DMS114 treated with DMSO at 0.1 percent for 48 hours (cell line): ENCODE results near the gene TOP3A.
A peak's percentile ranks its signal among the peaks of the same experiment; 100 is the strongest.
"Not testable (repeated sequence)": the region's sequence is repeated elsewhere in the genome, so short reads cannot be mapped to it uniquely, and the experiment has no call there.

ENCODE experiments used
- DNase-seq: peaks from one replicate; lab custom pipeline; 2025; ENCODE audit not compliant: unreplicated experiment; lab: John Stamatoyannopoulos, UW

Gene TOP3A

DNA sequence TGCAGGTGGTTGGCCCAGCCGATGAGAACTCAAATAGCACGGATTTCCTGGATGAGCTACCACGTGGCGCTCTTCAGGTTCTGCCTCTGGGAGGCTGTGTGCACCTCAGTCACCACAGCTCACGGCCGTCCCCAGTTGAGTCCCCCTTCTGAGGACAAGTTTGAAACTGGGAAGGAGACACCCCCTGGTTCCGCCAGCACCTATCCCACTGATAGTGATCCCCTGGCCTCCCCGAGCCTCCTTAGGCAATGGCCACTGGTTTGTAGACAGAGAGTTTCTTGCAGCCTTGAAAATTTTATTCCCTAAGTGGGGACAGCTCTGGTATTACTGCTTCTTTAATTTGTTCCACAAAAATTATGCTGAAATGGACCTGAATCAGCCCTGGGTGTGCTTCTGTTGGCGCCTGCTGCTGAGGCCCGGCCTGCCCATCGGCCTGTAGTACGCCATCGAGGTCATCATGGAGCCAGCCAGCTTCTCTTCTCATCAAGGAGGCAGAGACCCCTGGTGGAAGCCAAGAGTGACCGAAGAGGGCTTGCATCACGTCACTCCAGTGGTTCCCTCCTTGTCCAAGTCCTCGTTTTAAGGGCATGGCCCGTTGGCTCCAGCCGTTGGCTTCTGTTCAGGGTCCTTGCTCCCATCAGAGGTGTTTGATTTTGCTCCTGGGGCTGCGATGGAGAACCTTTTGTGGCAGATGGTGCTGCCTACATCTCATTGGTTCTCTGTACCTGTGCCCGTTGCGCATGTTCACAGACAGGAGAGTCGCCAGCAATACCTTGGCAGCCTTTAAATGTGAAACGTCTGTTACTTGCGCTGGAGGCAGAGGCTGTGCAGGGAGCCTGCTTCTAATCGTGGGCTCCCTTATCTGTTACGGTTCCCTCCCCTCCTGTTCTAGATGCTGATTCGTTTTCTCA lies 9.6 kb upstream of the TOP3A start:
- no peak for DNase-seq

- no peak for DNase-seq
Measured at GRCh38 chr17:18323507-18324139, 8.8 kb upstream of the TOP3A start.

DNA sequence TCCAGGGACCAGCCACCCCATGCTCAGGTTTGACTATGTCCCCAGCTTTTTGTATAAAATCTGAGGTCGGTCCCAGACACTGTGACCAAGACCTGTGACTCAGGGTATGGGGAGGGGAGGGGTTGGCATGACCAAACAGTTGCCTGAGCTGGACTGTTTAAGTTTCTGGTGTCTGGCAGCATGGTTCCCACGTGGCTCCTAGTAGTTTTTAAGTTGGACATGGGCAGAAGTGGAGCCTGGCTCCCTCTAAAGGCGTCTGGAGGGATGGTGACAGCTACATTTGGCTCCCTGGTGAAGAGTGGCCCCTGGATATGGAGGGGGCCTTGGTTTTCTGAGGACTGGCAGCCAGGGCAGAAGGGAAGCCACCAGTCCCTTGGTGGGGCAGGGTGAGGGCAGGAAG lies 8.2 kb upstream of the TOP3A start:
- no peak for DNase-seq

- DNase-seq: no peak
Measured at GRCh38 chr17:18322522-18322921, 7.7 kb upstream of the TOP3A start.

- no peak for DNase-seq
Measured at GRCh38 chr17:18321309-18321708, 6.5 kb upstream of the TOP3A start.

DNA sequence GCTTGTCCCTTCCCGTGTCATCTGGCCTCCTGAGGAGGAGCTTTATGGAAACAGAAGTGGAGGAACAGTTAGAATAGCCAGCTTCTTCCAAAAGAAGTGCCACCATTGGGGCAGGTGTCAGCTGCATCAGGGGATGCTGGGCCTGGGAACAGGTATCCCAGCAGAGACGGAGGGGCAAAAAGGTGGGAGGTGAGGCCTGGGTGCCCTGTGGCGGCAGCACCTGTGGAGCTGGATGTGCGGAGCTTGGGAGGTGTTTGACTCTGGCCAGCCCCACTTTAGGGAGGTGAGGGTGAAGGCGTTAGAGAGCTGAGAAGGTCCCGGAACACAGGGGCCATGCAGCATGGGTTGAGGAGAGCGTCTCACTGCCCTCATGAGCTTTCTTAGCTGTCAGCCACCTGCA lies 5.5 kb upstream of the TOP3A start:
- no peak for DNase-seq

- peak; percentile 14 for DNase-seq
Measured at GRCh38 chr17:18319604-18320256, 4.9 kb upstream of the TOP3A start.

DNA sequence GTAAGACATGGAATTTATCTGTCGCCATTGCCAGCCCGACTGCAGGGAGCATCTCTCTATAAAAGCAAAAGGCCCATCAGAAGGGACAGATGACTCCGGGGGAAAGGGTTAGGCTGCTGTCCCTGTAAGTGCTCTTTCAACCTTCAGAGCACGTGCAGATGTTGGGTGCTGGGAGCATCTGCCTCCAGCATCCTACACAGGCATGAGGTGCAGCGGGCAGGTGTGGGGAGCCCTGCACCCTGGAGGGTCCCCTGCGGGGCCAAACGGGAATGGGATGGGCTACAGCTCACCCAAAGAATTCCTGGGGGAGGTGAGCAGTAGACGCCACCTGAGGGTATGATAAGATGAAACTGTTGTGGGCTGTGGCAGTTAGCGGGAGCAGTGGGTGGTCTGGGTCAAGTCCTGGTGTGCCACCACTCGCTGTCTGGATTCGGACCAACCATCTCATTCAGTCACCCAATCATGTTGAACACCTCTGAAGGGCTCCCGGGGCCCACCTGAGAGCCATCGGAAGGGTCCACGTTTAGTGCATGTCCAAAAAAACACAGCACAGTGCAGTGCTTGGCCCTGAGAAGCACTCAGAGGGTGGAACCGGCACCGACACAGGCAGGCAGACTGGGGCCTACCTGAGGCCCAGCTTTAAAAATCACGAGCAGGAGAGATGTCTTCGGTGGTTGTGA lies 4.1 kb upstream of the TOP3A start:
- no peak for DNase-seq

DNA sequence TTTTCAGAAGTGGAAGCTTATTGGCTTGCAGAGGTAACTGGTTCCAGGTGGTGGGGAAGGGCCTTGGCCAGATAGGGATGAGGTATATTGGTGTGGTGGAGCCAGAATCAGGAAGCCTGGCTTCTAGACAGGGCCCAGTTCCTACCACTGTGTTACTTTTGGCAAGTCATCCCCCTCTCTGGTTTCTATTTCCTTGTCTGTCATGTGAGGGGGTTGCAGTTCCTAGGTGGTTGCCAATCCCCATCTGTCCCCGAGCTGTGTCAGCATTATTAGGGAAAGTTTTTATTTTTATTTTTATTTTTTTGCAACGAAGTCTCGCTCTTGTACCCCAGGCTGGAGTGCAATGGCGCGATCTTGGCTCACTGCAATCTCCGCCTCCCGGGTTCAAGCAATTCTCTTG lies 3.3 kb upstream of the TOP3A start:
- no peak for DNase-seq

GRCh38 chr17:18315961-18316360 lies 1.2 kb upstream of the TOP3A start:
- no peak for DNase-seq

GRCh38 chr17:18315562-18315922 lies 748 bp upstream of the TOP3A start:
- no peak for DNase-seq

GRCh38 chr17:18314059-18314730 lies 599 bp downstream of the TOP3A start:
- DNase-seq: no peak

GRCh38 chr17:18309202-18309601 lies 5.6 kb downstream of the TOP3A start:
- DNase-seq: no peak

DNA sequence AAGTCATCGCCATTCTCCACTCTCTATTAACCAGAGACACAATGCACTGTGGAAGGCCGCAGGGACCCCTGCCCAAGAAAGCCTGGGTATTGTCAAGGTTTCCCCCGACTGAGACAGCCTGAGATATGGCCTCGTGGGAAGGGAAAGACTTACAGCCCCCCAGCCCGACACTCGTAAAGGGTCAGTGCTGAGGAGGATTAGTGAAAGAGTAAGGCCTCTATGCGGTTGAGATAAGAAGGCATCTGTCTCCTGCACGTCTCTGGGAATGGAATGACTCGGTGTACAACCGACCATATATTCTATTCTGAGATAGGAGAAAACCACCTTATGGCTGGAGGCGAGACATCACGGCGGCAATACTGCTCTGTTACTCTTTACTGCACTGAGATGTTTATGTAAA lies 11.6 kb downstream of the TOP3A start:
- not testable (repeated sequence) for DNase-seq

DNA sequence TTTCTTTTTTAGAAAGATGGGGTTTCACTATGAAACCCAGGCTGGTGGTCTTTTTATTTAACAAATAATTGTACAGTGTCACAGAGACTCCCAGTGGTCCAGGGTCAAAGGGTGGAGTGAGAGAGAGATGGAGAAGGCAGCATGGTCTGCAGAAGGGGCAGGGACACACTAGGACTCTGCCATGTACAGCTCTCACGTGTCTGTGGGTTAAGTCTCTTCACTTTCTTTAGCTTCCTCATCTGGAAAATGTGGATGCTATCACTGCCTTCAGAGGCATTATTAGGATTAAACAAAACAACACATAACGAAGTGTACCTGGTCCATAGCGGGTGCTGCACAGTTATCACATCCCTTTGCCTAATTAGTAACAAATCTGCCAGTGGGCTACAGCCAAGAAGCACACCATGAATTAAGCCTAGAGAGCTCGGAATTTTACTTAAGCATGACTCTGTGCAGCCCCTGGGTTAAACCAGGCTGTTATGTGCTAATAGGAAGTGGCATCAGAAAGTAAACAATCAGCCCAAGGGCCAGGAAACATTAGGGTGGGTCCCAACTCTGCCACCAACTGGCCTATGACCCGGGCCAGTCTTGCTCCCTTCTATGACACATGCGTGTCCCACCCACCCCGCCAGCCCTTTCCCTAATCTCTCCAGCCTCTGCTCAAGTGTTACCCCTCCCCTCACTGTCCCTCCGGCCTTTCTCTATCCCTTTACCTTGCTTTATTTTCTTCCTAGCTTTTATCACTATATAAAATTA lies 13.9 kb downstream of the TOP3A start:
- no peak for DNase-seq

GRCh38 chr17:18298061-18298460 lies 16.7 kb downstream of the TOP3A start:
- not testable (repeated sequence) for DNase-seq

DNA sequence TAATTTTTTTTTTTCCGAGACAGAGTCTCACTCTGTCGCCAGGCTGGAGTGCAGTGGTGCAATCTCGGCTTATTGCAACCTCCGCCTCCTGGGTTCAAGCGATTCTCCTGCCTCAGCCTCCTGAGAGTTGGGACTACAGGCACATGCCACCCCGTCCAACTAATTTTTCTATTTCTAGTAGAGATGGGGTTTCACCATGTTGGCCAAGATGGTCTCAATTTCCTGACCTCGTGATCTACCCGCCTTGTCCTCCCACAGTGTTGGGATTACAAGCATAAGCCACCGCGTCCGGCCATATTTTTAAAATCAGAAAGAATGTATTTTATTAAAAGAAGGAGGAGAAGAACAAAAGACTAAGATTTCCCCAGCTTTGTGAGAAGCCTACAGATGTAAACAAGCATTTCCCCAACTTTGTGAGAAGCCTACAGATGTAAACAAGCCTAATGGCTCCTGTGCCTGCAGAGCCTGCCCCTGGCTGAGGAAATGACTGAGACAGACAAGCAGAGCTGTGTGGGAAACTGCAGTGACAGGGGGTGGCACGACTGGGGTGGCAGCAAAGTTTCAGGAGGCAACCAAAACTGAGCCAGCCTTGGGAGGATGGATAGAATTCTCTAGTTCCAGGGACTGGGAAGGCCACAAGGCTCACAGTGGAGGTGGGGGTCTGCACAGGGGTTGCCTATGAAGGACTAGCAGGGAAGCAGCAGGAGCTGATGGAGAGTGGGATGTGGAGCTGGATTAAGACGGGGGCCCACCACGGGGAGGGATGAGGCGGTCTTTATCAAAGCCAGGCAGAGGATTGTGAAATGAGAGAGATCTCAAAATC lies 22.9 kb downstream of the TOP3A start:
- DNase-seq: no peak

GRCh38 chr17:18285296-18285695 lies 29.5 kb downstream of the TOP3A start:
- DNase-seq: no peak

GRCh38 chr17:18281788-18282187 lies 33.0 kb downstream of the TOP3A start:
- no peak for DNase-seq
